ENCODE measurements around the gene IDH3G. TPM values are rescaled to one million over a fixed set of nuclear protein-coding genes. Genes with fewer than 3 reads are reported as not detected.

Gene IDH3G
- total and polyA plus RNA-seq, 8 donors: 15.8 to 48.4 (median 25.1) TPM

GRCh38 chrX:153766098-153766817 lies 27.9 kb downstream of the IDH3G start:
- H3K4me1 ChIP-seq: no peaks in the 10 kb centered on the region
- H3K36me3 ChIP-seq: no peaks in the 10 kb centered on the region
- H3K27me3 ChIP-seq: peaks cover 0 to 3% (median 0%) of the 10 kb centered on the region in 4 donors
- no peak for TF ChIP-seq CTCF (IDR thresholded peaks at IDR 0.05)
- DNase-seq (peak in 4 of 6 donors; percentile 7 to 66 (median 37)), FAIRE-seq (no peak), ATAC-seq (peak in 1 of 4 donors; percentile 13)
- no peak overlapping the region for H3K4me3 ChIP-seq
- H3K27ac ChIP-seq: no peak overlapping the region
- intact Hi-C loops (cut with DNase I): loop anchor here in 2 of 3 donors (5.0 to 10.0 kb wide), 2 partner anchors 186 to 189 kb away; no protein-coding TSS in a partner anchor
- no peaks in the 10 kb centered on the region for H3K9me3 ChIP-seq
- 72 to 84% methylated on average over 21 of the region's 21 CpGs for WGBS, 2 donors

- DNase-seq (peak in 5 of 6 donors; percentile 19 to 78 (median 46)), FAIRE-seq (no peak), ATAC-seq (peak; percentile 19 to 60 (median 50))
- Histone ChIP-seq H3K27ac (peak overlapping the region in 3 of 4 donors; percentile 34 to 53 (median 37)), H3K4me1 (no peaks in the 10 kb centered on the region), H3K4me3 (no peak overlapping the region), H3K27me3 (peaks cover 0 to 3% (median 0%) of the 10 kb centered on the region in 4 donors), H3K36me3 (no peaks in the 10 kb centered on the region), H3K9me3 (no peaks in the 10 kb centered on the region)
- 57 to 63% methylated on average over 26 to 27 of the region's 27 CpGs for WGBS, 2 donors
- no peak for TF ChIP-seq CTCF (IDR thresholded peaks at IDR 0.05)
- intact Hi-C loops (cut with DNase I): loop anchor here in 2 of 3 donors (5.0 to 10.0 kb wide), 2 partner anchors 187 to 189 kb away; no protein-coding TSS in a partner anchor
These were observed 28.8 kb downstream of the IDH3G start for GRCh38 chrX:153765138-153766079.

- Histone ChIP-seq H3K36me3 (no peaks in the 10 kb centered on the region), H3K4me1 (no peaks in the 10 kb centered on the region), H3K27me3 (peaks cover 0 to 3% (median 0%) of the 10 kb centered on the region in 4 donors), H3K4me3 (peak overlapping the region in 1 of 4 donors; percentile 8), H3K9me3 (no peaks in the 10 kb centered on the region), H3K27ac (peak overlapping the region in 3 of 4 donors; percentile 12 to 53 (median 34))
- peak; percentile 4 to 28 (median 9) for ATAC-seq
- no peak for TF ChIP-seq CTCF (IDR thresholded peaks at IDR 0.05)
- WGBS, 2 donors: 63 to 66% methylated on average over 6 to 7 of the region's 7 CpGs
- intact Hi-C loops (cut with DNase I): loop anchor here in 2 of 3 donors (5.0 to 10.0 kb wide), 2 partner anchors 188 to 190 kb away; no protein-coding TSS in a partner anchor
- peak in 3 of 6 donors; percentile 13 to 71 (median 25) for DNase-seq
- no peak for FAIRE-seq
These were observed 29.4 kb downstream of the IDH3G start for GRCh38 chrX:153764786-153765137.

GRCh38 chrX:153763989-153764755 lies 30.0 kb downstream of the IDH3G start, which contains the start of gene PLXNB3:
Gene PLXNB3 (plus strand): TSS chrX:153764249. CDS start chrX:153765536, 1,287 bp downstream.
- FAIRE-seq (no peak), ATAC-seq (peak; percentile 88 to 95 (median 91)), DNase-seq (peak; percentile 67 to 96 (median 86))
- 15 to 30% methylated on average over 26 of the region's 26 CpGs for WGBS, 2 donors
- peak; percentile 82 to 93 (median 88) for TF ChIP-seq CTCF (IDR thresholded peaks at IDR 0.05)
- Histone ChIP-seq H3K4me3 (peak within 1 kb of the TSS in 1 of 4 donors; percentile 8), H3K36me3 (no peaks in the 10 kb centered on the region), H3K27me3 (peaks cover 0 to 3% (median 0%) of the 10 kb centered on the region in 4 donors), H3K27ac (peak within 1 kb of the TSS in 3 of 4 donors; percentile 12 to 53 (median 34)), H3K9me3 (no peaks in the 10 kb centered on the region), H3K4me1 (no peaks in the 10 kb centered on the region)
- intact Hi-C loops (cut with DNase I): loop anchor here in 1 of 3 donors (10.0 kb wide), 1 partner anchor 191 kb away; no protein-coding TSS in a partner anchor

Measured in pancreas (tissue), 10 donors.